BJ (cell line): ENCODE data around the gene PLXND1. TPM values are rescaled to one million over a fixed set of nuclear protein-coding genes. Genes with fewer than 3 reads are reported as not detected.

Experiments used
- CTCF ChIA-PET: fragments of 350-600 bp; formaldehyde crosslinking; extraction: SDS; loops from one replicate; lab custom pipeline; 2021; ENCODE audit warnings: antibody characterized with exemption, inconsistent platforms; lab: Yijun Ruan, JAX
- POLR2A ChIA-PET: fragments of 300-600 bp; sonication (Branson Sonifier 250); formaldehyde crosslinking; extraction: SDS; loops from one replicate; lab custom pipeline; 2021; ENCODE audit warnings: antibody characterized with exemption; lab: Charles Lee
- DNase-seq: peaks from one replicate; pipeline ENCODE4 v3.0.0-alpha.2; 2011; ENCODE audit warnings: low read depth
- H3K27me3 ChIP-seq: 2 replicates; pipeline ENCODE4 v1.6.0; 2011; ENCODE audit warnings: low read length; ENCODE audit not compliant: control insufficient read depth, insufficient read depth
- H3K36me3 ChIP-seq: 2 replicates; pipeline ENCODE4 v1.5.1; 2011; ENCODE audit warnings: low read length; ENCODE audit not compliant: control insufficient read depth, insufficient read depth
- H3K4me3 ChIP-seq: 2 replicates; pipeline ENCODE4 v1.5.1; 2011; ENCODE audit warnings: low read depth, mild to moderate bottlenecking, control low read depth, low read length
- CTCF ChIP-seq: IDR thresholded peaks from 2 replicates; pipeline ENCODE4 v1.5.1; 2011; ENCODE audit warnings: low read depth, mild to moderate bottlenecking, control low read depth, inconsistent platforms, low read length, moderate library complexity; ENCODE audit not compliant: insufficient read depth
- polyA plus RNA-seq: library from polyadenylated mRNA; depleted of rRNA; stranded (reverse); fragments of >200 nt; gene quantifications from 2 replicates; pipeline ENCODE4 v1.2.3, GENCODE V29; 2011; rRNA removed
- small RNA-seq: library from RNA; depleted of rRNA; stranded (forward); fragments of <200 nt; gene quantifications from one replicate; pipeline ENCODE3, GENCODE V24; 2012; ENCODE audit warnings: low replicate concordance, low read depth; ENCODE audit not compliant: insufficient read length

Gene PLXND1
- polyA plus RNA-seq, 1 experiment = 128 TPM

DNA sequence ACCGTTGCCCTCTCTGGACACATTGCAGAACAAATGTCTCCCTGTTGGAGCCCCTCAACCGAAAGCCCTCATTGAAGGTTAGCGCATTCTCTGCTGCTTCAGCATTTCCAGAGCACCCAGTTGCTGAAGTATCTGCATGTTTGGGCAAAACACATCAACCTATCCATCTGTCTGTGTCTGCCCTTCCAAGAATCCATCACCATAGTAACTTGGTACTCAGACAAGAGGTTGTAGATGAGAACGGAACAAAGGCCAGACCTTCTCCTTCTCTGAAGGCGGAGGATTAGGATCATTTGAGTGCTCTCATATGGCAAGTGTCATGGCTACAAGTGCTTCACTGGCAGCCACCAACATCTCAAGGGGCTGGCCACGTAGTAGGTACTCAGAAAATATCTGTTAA is 101.1 kb downstream of the PLXND1 start:
- no peak overlapping the region for H3K4me3 ChIP-seq
- no peaks in the 10 kb centered on the region for H3K27me3 ChIP-seq
- ChIA-PET POLR2A (no interaction called here), CTCF (no interaction called here)
- no peaks in the 10 kb centered on the region for H3K36me3 ChIP-seq
- TF ChIP-seq CTCF = no peak
- DNase-seq = no peak

Small RNA genes within 50 kb of the gene (small RNA-seq; reads per million reads assigned to genes)
- gene RN7SL752P = not detected

Other genes starting within 250 kb of the PLXND1 start
- gene EFCAB12, start 178.0 kb downstream of the PLXND1 start, polyA plus RNA-seq = 0.02 and 0.05 TPM in 2 replicates
- gene MBD4, start 166.7 kb downstream of the PLXND1 start, polyA plus RNA-seq = 17.5 and 24.9 TPM in 2 replicates
- gene IFT122, start 166.5 kb downstream of the PLXND1 start, polyA plus RNA-seq = 15.8 and 27.8 TPM in 2 replicates
- gene RHO, start 78.0 kb downstream of the PLXND1 start, polyA plus RNA-seq = not detected in 2 replicates
- not detected in 2 replicates for gene H1-8, start 63.5 kb downstream of the PLXND1 start, polyA plus RNA-seq